HepG2 (cell line): ENCODE data around the gene GPSM1. TPM values are rescaled to one million over a fixed set of nuclear protein-coding genes. Genes with fewer than 3 reads are reported as not detected.

Experiments
- BHLHE40 ChIP-seq: IDR thresholded peaks from 2 replicates; pipeline ENCODE4 v1.6.1; 2011; ENCODE audit warnings: low read length, improper control_type of control experiment
- CEBPG ChIP-seq: IDR thresholded peaks from 2 replicates; pipeline ENCODE4 v1.6.1; 2016
- ELF4 ChIP-seq: sonication (generic); formaldehyde crosslinking; IDR thresholded peaks from 2 replicates; pipeline ENCODE4 v1.5.0; 2020; ENCODE audit warnings: missing genetic modification reagents, mild to moderate bottlenecking, moderate library complexity, borderline replicate concordance
- EP300 ChIP-seq, 3 experiments: sonication (generic) in 1 of 3; formaldehyde crosslinking in 1 of 3; IDR thresholded peaks; 2 replicates each; pipeline versions ENCODE4 v1.5.1 to v1.6.1; 2011 to 2020; ENCODE audit warnings: low read depth in 2 of 3, low read length in 2 of 3, borderline replicate concordance in 1 of 3, improper control_type of control experiment in 1 of 3, mild to moderate bottlenecking in 1 of 3, missing genetic modification reagents in 1 of 3, moderate library complexity in 1 of 3
- ETV5 ChIP-seq: IDR thresholded peaks from 2 replicates; pipeline ENCODE4 v1.6.1; 2018; ENCODE audit warnings: missing biosample characterization, missing genetic modification reagents, inconsistent platforms, borderline replicate concordance
- GATAD1 ChIP-seq: IDR thresholded peaks from 2 replicates; pipeline ENCODE4 v1.6.1; 2016; ENCODE audit warnings: missing genetic modification reagents, missing compliant biosample characterization
- HOXA9 ChIP-seq: sonication (generic); formaldehyde crosslinking; IDR thresholded peaks from 2 replicates; pipeline ENCODE4 v1.8.1; 2022; ENCODE audit warnings: missing genetic modification reagents, mild to moderate bottlenecking, moderate library complexity, borderline replicate concordance
- NR1H2 ChIP-seq: sonication (generic); formaldehyde crosslinking; IDR thresholded peaks from 2 replicates; pipeline ENCODE4 v1.8.1; 2022; ENCODE audit warnings: low read depth, missing genetic modification reagents, borderline replicate concordance
- POLR2G ChIP-seq: fragments of 200-400 bp; formaldehyde crosslinking; IDR thresholded peaks from 2 replicates; pipeline ENCODE4 v1.6.1; 2018; ENCODE audit warnings: mild to moderate bottlenecking, low read depth, low read length, moderate library complexity
- SMC3 ChIP-seq: IDR thresholded peaks from 2 replicates; pipeline ENCODE4 v1.6.1; 2011; ENCODE audit warnings: low read length, improper control_type of control experiment
- U2AF1 ChIP-seq: fragments of 200-400 bp; formaldehyde crosslinking; optimal IDR thresholded peaks from 2 replicates; pipeline ENCODE3; 2017; ENCODE audit warnings: mild to moderate bottlenecking, low read depth, low read length
- ZFP36L1 ChIP-seq: sonication (generic); formaldehyde crosslinking; IDR thresholded peaks from 2 replicates; pipeline ENCODE4 v1.8.0; 2022; ENCODE audit warnings: mild to moderate bottlenecking, missing genetic modification reagents, moderate library complexity
- ZNF556 ChIP-seq: sonication (generic); formaldehyde crosslinking; IDR thresholded peaks from 2 replicates; pipeline ENCODE4 v1.4.0; 2020; ENCODE audit warnings: mild to moderate bottlenecking, missing genetic modification reagents, borderline replicate concordance
- ZNF614 ChIP-seq: IDR thresholded peaks from 2 replicates; pipeline ENCODE4 v1.6.1; 2018; ENCODE audit warnings: missing biosample characterization, missing genetic modification reagents, inconsistent platforms, borderline replicate concordance
- ZNF749 ChIP-seq: sonication (generic); formaldehyde crosslinking; IDR thresholded peaks from 2 replicates; pipeline ENCODE4 v1.8.0; 2022; ENCODE audit warnings: mild to moderate bottlenecking, missing genetic modification reagents, moderate library complexity, borderline replicate concordance
- ZSCAN9 ChIP-seq: IDR thresholded peaks from 2 replicates; pipeline ENCODE4 v1.6.1; 2016; ENCODE audit warnings: borderline replicate concordance
- ZZZ3 ChIP-seq: sonication (generic); formaldehyde crosslinking; IDR thresholded peaks from 2 replicates; pipeline ENCODE4 v1.4.0; 2020; ENCODE audit warnings: missing genetic modification reagents, mild to moderate bottlenecking, borderline replicate concordance
- polyA plus RNA-seq, 8 experiments: library from polyadenylated mRNA; depleted of rRNA in 3 of 8; stranded (reverse) in 7 of 8; unstranded in 1 of 8; fragments of >200 nt; fragmentation: Illumina TruSeq in 4 of 8; extraction: Trizol in 4 of 8; gene quantifications; 2 replicates each; pipeline versions ENCODE4 v1.2.1 to v1.2.3, GENCODE V29; 2011 to 2016; ENCODE audit warnings: low read depth in 4 of 8, missing spikeins in 1 of 8, mixed read lengths in 1 of 8; ENCODE audit not compliant: insufficient read depth in 1 of 8
- total RNA-seq, 5 experiments: library from RNA; depleted of rRNA; stranded (reverse); fragments of >200 nt; fragmentation: Illumina TruSeq; extraction: Trizol; gene quantifications; 2 replicates each; pipeline ENCODE4 v1.2.3, GENCODE V29; 2016; ENCODE audit warnings: low read depth in 1 of 5
- TF ChIP-seq, protein P1 (sequence below): sonication (generic); formaldehyde crosslinking; IDR thresholded peaks from 2 replicates; pipeline ENCODE4 v1.8.0; 2023; ENCODE audit warnings: mild to moderate bottlenecking, missing genetic modification reagents
- TF ChIP-seq, protein P2 (sequence below): IDR thresholded peaks from 2 replicates; pipeline ENCODE4 v1.6.1; 2016; ENCODE audit warnings: mild to moderate bottlenecking, missing biosample characterization, missing genetic modification reagents
- TF ChIP-seq, protein P3 (sequence below): sonication (generic); formaldehyde crosslinking; IDR thresholded peaks from 2 replicates; pipeline ENCODE4 v1.5.1; 2020; ENCODE audit warnings: missing genetic modification reagents, mild to moderate bottlenecking, borderline replicate concordance
- TF ChIP-seq, protein P4 (sequence below): sonication (generic); formaldehyde crosslinking; IDR thresholded peaks from 2 replicates; pipeline ENCODE4 v1.5.0; 2020; ENCODE audit warnings: missing genetic modification reagents, mild to moderate bottlenecking, borderline replicate concordance

Gene GPSM1
- total and polyA plus RNA-seq, 2 of the 13 experiments (the other 11 are each of a cell fraction or from before 2014, with no cell fraction given) = 1.0 to 2.4 TPM

DNA sequence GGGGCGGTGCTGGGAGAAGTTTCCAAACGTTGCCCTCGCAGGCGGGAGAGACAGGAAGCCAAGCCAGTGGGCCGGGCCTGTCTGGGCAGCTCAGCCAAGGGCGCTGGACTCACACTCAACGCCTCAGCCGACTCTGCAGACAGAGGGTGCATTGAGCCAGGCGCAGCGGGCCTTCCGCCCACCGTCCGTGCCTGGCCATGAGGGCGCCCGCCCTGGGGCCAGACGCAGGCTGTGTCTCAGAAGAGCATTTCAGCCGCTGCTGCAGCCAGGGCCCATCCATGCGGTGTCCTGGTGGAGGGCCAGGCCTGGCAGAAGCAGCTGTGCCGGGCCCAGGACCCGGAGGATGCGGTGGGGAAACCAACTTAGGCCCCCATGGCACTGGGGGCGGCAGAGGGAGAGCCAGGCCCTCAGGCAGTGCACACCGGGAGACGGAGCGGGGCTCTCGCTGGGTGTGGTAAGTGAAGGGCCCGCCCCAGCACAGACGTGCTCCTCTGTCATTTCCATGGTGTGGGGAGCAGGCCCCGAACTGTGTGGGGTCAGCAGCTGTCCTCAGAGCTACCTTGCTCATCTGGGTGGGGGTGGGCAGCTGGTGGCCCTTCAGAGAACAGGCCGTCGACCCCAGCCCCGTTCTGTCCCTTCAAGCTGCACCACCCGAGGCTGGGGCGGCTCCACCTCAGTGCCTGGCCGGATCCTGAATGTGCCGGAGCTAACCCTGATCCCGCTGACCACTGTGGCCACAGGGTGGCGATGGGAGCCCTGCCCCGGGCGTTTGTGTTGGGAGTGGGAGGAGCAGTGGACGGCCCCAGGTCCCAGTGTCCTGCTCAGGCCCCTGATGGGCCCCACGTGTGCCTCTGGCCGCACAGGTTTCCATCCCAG is 18.2 kb downstream of the GPSM1 start (continued):
- TF ChIP-seq, protein P1, sequence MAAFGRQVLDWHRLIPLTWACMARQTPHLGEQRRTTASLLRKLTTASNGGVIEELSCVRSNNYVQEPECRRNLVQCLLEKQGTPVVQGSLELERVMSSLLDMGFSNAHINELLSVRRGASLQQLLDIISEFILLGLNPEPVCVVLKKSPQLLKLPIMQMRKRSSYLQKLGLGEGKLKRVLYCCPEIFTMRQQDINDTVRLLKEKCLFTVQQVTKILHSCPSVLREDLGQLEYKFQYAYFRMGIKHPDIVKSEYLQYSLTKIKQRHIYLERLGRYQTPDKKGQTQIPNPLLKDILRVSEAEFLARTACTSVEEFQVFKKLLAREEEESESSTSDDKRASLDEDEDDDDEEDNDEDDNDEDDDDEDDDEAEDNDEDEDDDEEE (CRISPR knock-in tag) = peak; percentile 48
- peak; percentile 32 for TF ChIP-seq U2AF1
- peak; percentile 54 for TF ChIP-seq ETV5 (CRISPR knock-in tag)
- TF ChIP-seq, protein P2, sequence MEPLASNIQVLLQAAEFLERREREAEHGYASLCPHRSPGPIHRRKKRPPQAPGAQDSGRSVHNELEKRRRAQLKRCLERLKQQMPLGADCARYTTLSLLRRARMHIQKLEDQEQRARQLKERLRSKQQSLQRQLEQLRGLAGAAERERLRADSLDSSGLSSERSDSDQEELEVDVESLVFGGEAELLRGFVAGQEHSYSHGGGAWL (CRISPR knock-in tag) = 0 out of 2 replicates have a peak, but pooled peaks have one; percentile 29
- TF ChIP-seq ZNF556 (CRISPR knock-in tag) = peak; percentile 47; the same call in 1 of the 2 replicates
- TF ChIP-seq, protein P3, sequence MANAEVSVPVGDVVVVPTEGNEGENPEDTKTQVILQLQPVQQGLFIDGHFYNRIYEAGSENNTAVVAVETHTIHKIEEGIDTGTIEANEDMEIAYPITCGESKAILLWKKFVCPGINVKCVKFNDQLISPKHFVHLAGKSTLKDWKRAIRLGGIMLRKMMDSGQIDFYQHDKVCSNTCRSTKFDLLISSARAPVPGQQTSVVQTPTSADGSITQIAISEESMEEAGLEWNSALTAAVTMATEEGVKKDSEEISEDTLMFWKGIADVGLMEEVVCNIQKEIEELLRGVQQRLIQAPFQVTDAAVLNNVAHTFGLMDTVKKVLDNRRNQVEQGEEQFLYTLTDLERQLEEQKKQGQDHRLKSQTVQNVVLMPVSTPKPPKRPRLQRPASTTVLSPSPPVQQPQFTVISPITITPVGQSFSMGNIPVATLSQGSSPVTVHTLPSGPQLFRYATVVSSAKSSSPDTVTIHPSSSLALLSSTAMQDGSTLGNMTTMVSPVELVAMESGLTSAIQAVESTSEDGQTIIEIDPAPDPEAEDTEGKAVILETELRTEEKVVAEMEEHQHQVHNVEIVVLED = peak; percentile 49; the same call in 1 of the 2 replicates
- TF ChIP-seq CEBPG (CRISPR knock-in tag) = 0 out of 2 replicates have a peak, but pooled peaks have one; percentile 2
- TF ChIP-seq, protein P4, sequence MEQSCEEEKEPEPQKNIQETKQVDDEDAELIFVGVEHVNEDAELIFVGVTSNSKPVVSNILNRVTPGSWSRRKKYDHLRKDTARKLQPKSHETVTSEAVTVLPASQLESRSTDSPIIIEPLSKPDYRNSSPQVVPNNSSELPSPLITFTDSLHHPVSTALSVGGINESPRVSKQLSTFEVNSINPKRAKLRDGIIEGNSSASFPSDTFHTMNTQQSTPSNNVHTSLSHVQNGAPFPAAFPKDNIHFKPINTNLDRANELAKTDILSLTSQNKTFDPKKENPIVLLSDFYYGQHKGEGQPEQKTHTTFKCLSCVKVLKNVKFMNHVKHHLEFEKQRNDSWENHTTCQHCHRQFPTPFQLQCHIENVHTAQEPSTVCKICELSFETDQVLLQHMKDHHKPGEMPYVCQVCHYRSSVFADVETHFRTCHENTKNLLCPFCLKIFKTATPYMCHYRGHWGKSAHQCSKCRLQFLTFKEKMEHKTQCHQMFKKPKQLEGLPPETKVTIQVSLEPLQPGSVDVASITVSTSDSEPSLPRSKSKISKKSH (CRISPR knock-in tag) = no peak
- peak; percentile 56; the same call in 1 of the 2 replicates for TF ChIP-seq ZNF614 (CRISPR knock-in tag)
- no peak for TF ChIP-seq NR1H2 (CRISPR knock-in tag)
- TF ChIP-seq ZSCAN9 (CRISPR knock-in tag) = peak; percentile 68; the same call in 1 of the 2 replicates
- peak; percentile 72; the same call in 1 of the 2 replicates for TF ChIP-seq ELF4 (CRISPR knock-in tag)
- TF ChIP-seq ZFP36L1 = 0 out of 2 replicates have a peak, but pooled peaks have one; percentile 64
- no peak for TF ChIP-seq HOXA9 (CRISPR knock-in tag)
- TF ChIP-seq ZZZ3 (CRISPR knock-in tag) = no peak; the same call in 1 of the 2 replicates
- TF ChIP-seq SMC3 = peak; percentile 42; the same call in 1 of the 2 replicates
- peak; percentile 65 for TF ChIP-seq GATAD1 (CRISPR knock-in tag)
- TF ChIP-seq EP300 (IDR thresholded peaks at IDR 0.05; ENCODE audit: low read depth in 2 of 2, low read length in 2 of 2) = peak in 1 of 2 experiments; percentile 15; a peak in 1 of 4 replicates
- TF ChIP-seq EP300 (CRISPR knock-in tag; IDR thresholded peaks at IDR 0.05; ENCODE audit: borderline replicate concordance) = no peak
- TF ChIP-seq POLR2G = peak; percentile 54
- 0 out of 2 replicates have a peak, but pooled peaks have one; percentile 9 for TF ChIP-seq BHLHE40
- no peak; the same call in 1 of the 2 replicates for TF ChIP-seq ZNF749 (CRISPR knock-in tag)
